NCI-H187 (cell line): ENCODE data around the gene SIGLEC5.

ENCODE experiments used
- DNase-seq, 2 experiments: peaks; one replicate each; lab custom pipeline; 2025; lab: John Stamatoyannopoulos, UW

Gene SIGLEC5

DNA sequence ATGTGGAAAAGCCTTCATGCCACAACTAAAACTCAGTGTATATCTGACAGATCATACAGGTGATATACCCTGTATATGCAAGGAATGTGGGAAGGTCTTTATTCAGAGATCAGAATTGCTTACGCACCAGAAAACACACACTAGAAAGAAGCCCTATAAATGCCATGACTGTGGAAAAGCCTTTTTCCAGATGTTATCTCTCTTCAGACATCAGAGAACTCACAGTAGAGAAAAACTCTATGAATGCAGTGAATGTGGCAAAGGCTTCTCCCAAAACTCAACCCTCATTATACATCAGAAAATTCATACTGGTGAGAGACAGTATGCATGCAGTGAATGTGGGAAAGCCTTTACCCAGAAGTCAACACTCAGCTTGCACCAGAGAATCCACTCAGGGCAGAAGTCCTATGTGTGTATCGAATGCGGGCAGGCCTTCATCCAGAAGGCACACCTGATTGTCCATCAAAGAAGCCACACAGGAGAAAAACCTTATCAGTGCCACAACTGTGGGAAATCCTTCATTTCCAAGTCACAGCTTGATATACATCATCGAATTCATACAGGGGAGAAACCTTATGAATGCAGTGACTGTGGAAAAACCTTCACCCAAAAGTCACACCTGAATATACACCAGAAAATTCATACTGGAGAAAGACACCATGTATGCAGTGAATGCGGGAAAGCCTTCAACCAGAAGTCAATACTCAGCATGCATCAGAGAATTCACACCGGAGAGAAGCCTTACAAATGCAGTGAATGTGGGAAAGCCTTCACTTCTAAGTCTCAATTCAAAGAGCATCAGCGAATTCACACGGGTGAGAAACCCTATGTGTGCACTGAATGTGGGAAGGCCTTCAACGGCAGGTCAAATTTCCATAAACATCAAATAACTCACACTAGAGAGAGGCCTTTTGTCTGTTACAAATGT is 42.7 kb downstream of the SIGLEC5 start:
- no peak for DNase-seq

DNA sequence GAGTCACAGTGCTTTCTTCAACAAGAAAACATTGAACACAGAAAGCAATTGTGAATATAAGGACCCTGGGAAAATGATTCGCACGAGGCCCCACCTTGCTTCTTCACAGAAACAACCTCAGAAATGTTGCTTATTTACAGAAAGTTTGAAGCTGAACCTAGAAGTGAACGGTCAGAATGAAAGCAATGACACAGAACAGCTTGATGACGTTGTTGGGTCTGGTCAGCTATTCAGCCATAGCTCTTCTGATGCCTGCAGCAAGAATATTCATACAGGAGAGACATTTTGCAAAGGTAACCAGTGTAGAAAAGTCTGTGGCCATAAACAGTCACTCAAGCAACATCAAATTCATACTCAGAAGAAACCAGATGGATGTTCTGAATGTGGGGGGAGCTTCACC is 43.4 kb downstream of the SIGLEC5 start:
- DNase-seq = no peak

DNA sequence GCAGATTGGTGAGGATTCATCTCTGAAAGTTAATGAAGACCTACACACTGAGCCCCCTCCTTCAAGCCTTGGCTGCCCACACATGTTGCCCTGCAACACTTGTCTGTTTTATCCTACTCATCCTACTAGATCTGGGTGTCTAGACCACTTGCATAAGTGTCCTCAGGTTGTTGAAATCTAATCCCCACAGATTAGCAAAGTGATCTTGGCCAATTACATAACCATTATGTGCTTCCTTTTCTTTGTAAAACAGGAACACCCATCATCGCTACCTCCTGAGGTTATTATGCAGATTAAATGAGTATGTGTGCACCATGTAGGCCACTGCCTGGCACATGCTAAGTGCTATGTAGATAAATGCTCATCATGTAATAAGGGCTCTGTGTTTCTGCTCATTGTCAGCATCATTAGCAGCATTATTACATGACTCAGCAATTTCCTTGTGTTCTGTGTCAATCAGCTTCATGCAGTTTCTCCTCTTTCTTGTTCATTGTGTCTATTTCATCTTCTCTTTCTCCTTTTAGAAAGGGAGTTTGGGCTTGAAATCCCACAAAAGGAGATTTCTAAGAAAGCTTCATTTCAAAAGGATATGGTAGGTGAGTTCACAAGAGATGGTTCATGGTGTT is 44.0 kb downstream of the SIGLEC5 start:
- DNase-seq = no peak

DNA sequence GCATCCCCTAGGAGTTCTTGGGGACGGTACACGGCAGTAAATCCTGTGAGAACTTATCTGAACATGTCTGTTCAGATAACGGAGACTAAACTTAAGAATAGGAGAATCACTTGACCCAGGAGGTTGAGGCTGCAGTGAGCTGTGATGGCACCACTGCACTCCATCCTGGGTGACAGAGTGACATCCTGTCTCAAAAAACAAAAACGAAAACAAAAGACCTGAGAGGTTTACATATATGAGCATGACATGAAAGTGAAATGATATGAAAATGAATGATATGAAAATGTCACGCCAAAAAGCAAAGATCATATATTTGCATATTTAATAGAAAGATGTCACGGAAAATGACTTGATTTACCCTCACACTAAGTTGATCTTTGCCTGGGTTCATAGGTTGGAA is 53.4 kb downstream of the SIGLEC5 start:
- no peak for DNase-seq

DNA sequence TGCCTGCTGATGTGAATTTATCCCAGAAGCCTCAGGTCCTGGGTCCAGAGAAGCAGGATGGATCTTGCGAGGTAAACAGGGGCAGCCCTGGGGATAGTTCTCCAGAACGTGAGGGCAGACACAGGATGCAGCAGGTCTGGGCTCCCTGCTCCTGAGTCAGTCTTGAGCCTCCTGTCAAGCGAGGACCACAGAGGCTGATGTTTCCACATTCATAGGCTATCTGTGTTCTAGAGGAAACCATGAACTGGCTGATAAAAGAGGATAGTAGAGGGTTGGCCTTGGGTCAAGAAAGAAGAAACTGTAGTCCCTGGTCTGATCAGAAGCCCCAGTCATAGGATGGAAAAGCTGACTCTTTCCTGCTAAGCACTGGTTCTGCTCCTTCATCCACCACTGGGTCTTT is 56.9 kb downstream of the SIGLEC5 start:
- DNase-seq = no peak

DNA sequence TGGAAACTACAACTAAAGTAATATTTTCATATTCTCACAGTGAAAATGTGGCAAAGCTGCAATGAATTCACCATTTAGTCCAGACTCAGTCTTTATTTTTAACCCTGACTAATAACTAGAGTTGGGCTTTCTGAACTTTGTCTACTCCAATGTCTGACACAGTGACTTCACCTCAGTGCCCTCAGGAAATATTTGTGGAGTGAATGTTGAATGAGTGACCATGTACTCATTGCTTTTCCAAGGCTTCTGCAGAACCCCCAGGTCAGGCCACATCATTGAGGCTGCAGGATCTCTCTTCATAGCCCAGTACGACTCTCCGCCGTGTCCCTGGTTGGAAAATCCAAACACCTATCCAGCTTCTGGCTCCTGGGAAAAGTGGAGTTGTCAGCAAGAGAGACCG is 57.3 kb downstream of the SIGLEC5 start:
- DNase-seq = no peak

DNA sequence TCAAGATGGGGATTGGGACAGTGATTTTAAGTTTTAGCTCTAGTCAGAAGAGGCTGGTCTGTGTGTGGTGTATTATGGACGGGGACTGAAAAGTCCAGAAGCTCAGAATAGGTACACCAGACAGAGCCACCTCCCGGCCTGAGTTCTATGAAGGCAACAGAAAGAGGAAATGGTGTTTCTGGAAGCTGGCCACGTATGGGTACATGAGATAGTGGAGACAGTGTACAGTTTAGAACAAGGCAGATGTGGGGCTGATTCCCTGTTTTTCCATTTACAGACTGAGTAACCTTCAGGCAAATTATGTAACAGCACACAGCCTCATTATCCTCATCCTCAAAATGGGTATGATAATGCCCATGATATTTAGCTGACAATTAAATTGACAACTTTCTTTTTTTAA is 57.8 kb downstream of the SIGLEC5 start:
- DNase-seq = no peak

DNA sequence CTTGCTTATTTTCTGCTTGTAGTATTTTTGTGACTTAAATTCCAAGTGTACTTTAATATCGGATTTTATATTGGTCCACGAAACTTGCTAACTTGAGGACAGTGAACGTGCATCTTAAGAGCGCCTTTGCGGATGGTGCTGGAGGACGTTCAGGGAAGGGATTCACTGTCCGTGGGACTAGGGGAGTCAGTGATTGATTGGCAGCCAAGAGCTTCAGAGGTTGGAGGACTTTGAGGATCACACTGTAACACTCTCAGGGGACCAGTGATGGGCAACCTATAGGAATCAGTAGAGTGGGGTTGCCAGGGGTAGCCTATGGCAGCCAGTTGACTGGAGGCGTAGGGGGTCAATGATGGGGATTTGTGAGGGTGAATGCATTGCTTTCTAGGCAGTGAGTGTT is 58.6 kb downstream of the SIGLEC5 start:
- DNase-seq = no peak

DNA sequence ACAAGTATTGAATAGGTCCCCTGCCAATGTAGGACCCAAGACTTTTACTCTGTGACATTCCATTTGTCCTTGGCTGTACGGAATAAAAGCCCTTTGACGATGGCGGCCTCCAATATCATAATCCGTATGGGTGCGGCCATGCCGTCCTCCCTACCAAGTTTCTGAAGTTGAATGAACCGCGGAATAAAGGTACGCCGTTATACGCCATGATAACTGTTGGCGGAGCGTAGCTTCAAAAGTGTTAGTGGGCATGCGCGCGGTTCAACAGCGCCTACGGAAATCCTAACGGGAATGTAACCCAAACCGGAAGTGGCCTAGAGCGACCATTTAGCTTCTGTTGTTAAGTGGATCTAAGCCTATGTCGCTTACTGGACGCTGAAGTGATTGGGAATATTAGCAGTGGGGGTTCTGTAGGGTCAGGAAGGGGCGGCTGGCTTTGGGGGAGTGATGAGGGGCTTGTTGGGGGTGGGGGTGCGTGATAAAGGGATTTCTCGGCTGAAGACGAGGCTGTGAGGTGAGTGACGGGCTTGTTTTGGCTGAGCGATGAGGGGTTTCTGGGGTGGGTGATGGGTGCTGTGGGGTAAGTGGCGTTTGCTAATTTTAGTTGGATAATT is 59.1 kb downstream of the SIGLEC5 start, which contains the start of gene ZNF175:
ZNF175 (plus strand) TSS at position 322 of the 614 bp plus-strand sequence. CDS start 2,047 bp downstream, outside the sequence.
- peak; percentile 83 to 90 for DNase-seq

DNA sequence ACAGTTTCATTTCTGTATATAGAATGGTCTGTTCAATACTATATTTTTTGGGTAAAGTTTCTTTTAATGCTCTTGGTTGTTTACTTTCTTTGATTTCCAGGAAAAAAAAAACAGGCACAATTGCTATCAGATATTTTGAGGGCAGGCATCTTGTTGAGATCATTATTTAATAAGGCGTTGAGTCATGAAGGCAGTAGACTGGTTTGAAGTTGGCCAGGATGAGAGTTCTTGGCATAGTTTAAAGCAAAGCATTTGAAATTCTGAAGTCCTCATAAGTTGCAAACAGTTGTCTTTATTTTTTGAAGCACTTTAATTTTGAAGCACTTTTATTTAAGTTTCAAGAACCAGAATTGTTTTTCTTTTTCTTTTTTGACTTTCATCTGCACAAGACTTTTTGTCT is 61.7 kb downstream of the SIGLEC5 start:
- DNase-seq = no peak

DNA sequence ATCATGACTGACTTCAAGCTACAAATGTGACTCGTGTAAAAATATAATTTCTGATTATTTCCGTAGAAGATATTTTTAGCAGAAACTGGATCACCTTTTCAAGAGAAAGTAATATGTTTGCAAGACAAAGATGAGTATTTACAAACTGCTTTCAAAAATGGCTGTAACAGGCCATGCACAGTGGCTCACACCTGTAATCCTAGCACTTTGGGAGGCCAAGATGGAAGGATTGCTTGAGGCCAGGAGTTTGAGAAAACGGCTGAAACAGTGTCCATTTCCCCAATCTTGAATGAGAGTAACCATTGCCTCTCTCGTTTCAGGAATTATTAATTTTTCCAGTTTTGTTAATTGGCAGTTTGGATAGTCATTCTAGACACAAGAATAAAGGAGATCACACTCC is 62.6 kb downstream of the SIGLEC5 start:
- DNase-seq = no peak

DNA sequence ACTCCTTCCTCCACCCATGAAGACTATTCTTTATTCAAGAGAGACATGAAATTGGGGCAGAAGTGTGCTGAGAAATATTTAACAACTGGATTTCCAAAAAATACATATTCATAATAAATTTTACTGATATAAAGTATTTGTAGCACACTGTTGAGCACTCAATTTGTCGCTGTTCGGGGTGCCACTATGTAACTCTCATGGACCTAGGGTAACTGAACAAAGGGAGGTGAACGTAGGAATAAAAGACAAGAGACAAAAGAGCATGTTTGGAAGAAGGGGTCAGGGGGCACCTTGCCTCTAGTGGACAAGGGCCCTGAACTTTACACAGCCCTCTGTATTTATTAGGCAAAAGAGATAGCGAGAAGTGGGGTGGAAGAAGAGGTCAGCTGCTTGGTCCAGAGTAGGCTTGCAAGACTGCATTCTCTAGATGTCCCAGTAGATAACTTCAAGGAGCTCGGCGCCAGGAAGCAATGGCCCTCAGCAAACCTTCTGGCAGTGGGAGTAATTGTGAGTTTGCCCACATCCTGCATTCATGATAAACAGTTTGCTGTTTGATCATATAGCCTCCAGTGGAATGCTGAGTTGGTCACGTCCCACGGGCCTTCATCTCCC is 63.6 kb downstream of the SIGLEC5 start:
- DNase-seq = no peak

DNA sequence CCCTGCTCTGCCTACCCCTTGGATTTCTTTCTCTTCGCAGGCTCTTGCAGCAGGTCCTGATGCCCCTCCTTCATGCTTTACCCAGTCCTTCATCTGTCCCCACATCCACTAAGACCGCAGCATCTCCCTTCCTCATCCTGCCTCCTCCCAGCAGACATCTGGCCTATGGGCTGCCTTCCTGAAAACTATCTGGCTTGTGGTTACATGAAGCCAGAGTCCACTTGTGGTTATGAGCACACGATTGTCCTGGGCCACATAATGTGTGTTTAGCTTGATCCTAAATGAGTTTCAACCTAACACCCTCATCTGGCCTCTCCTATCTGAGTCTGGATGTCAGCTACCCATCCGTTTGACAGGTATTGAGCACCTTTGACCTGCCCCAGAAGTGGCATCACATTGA is 64.6 kb downstream of the SIGLEC5 start:
- DNase-seq = no peak

DNA sequence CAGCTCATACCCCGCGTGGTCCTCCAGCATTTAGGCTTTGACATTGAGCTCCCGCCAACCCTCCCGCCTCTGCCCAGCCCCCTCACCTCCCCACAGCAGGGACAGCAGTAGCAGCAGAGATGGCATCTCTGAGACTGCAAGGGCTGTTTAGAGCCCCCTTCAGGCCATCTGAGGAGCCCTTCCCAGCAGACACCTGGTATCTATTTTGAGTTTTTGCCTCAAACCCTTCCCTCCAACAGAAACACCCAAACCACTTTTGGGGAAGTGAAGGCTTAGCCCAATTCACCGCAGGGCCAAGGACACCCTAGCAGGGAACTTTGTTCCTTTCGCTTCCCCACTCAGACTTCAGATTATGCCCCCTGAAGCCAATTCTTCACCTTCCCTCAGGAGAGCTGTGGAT is 65.4 kb downstream of the SIGLEC5 start:
- no peak for DNase-seq
